A673 (cell line): ENCODE measurements around the gene SOX6. TPM values are rescaled to one million over a fixed set of nuclear protein-coding genes. Genes with fewer than 3 reads are reported as not detected.

Experiments
- BruUV-seq: library from RNA; stranded (reverse); fragments of 400-500 nt; replicated peaks from 2 replicates; lab custom pipeline; 2021; lab: Mats Ljungman, UMichigan
- CTCF ChIA-PET: fragments of 300-600 bp; sonication (Branson Sonifier 250); formaldehyde crosslinking; loops from one replicate; lab custom pipeline; 2022; ENCODE audit warnings: antibody characterized with exemption; lab: Charles Lee
- POLR2A ChIA-PET: fragments of 300-600 bp; sonication (Branson Sonifier 250); formaldehyde crosslinking; loops from one replicate; lab custom pipeline; 2022; ENCODE audit warnings: antibody characterized with exemption; ENCODE audit not compliant: low non-redundant PET; lab: Charles Lee
- DNase-seq: peaks from one replicate; pipeline ENCODE4 v3.0.0-alpha.2; 2015; ENCODE audit warnings: low spot score
- H3K27ac ChIP-seq: fragments of 200-600 bp; sonication (generic); 2 replicates; pipeline ENCODE4 v1.5.1; 2016; ENCODE audit warnings: mixed run types, low read depth, mild to moderate bottlenecking, mixed read lengths, antibody characterized with exemption, low read length; ENCODE audit not compliant: poor library complexity, severe bottlenecking
- H3K27me3 ChIP-seq: fragments of 200-600 bp; sonication (generic); replicated peaks from 2 replicates; pipeline ENCODE4 v1.6.1; 2017; ENCODE audit warnings: mixed run types, low read depth, mild to moderate bottlenecking, mixed read lengths, antibody characterized with exemption, low read length; ENCODE audit not compliant: insufficient read depth, poor library complexity
- H3K36me3 ChIP-seq: fragments of 200-600 bp; sonication (generic); 2 replicates; pipeline ENCODE4 v1.6.1; 2016; ENCODE audit warnings: mixed run types, mild to moderate bottlenecking, mixed read lengths, antibody characterized with exemption, low read length; ENCODE audit not compliant: insufficient read depth, poor library complexity, severe bottlenecking
- H3K4me1 ChIP-seq: fragments of 200-600 bp; sonication (generic); 2 replicates; pipeline ENCODE4 v1.6.1; 2017; ENCODE audit warnings: mixed run types, mild to moderate bottlenecking, mixed read lengths, antibody characterized with exemption, low read length; ENCODE audit not compliant: insufficient read depth, poor library complexity, severe bottlenecking
- H3K4me3 ChIP-seq: fragments of 200-600 bp; sonication (generic); 2 replicates; pipeline ENCODE4 v1.5.1; 2016; ENCODE audit warnings: low read depth, mixed run types, mild to moderate bottlenecking, mixed read lengths, low read length; ENCODE audit not compliant: poor library complexity, severe bottlenecking
- H3K9me3 ChIP-seq: fragments of 200-600 bp; sonication (generic); 2 replicates; pipeline ENCODE4 v1.6.1; 2016; ENCODE audit warnings: mixed run types, low read depth, mild to moderate bottlenecking, mixed read lengths, antibody characterized with exemption, low read length; ENCODE audit not compliant: poor library complexity, severe bottlenecking
- EZH2 ChIP-seq: fragments of 200-600 bp; sonication (generic); IDR thresholded peaks from 2 replicates; pipeline ENCODE4 v1.6.1; 2017; ENCODE audit warnings: borderline replicate concordance, low read depth, mild to moderate bottlenecking, mixed read lengths, antibody characterized with exemption, low read length; ENCODE audit not compliant: poor library complexity, severe bottlenecking
- intact Hi-C: fragments of 100-400 bp; cut with micrococcal nuclease; formaldehyde crosslinking; loops from one replicate; pipeline ENCODE4 v1.10.0; 2022; ENCODE audit not compliant: unreplicated experiment
- total RNA-seq: library from RNA; stranded (reverse); gene quantifications from 2 replicates; pipeline ENCODE4 v1.2.3, GENCODE V29; 2021
- TF ChIP-seq, protein P1 (sequence below): fragments of 300-800, 200-600 bp; sonication (generic); conservative IDR thresholded peaks from 2 replicates; pipeline ENCODE4 v1.5.1; 2017; ENCODE audit warnings: low read depth, mild to moderate bottlenecking, antibody characterized with exemption, low read length, moderate library complexity, mixed read lengths

The SOX6 gene
- total RNA-seq, 1 experiment from 2014 or later, result 27.5 TPM

DNA sequence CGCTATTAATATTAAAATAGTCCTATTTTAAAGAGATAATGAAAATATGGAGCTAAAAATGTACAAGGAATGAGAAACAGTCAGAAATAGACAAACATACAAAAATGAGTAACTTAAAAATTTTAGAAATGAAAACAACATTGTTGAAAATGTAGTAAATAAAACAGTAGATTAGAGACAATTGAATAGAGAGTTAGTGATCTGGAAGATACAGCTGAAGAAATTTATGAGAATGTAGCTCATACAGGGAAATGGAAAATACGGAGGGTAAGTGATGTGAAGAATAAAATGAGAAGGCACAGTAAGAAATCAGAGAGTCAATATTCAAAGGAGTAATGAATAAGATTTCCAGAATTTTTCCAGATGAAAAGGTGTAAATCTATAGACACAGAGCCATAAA lies 424.8 kb downstream of the SOX6 start:
- Histone ChIP-seq H3K4me3 (no peak overlapping the region), H3K9me3 (no peaks in the 10 kb centered on the region), H3K27ac (no peak overlapping the region), H3K27me3 (no peaks in the 10 kb centered on the region), H3K4me1 (no peaks in the 10 kb centered on the region), H3K36me3 (no peaks in the 10 kb centered on the region)
- no peak for DNase-seq
- no TSS peak for BruUV-seq
- TF ChIP-seq, protein P1, sequence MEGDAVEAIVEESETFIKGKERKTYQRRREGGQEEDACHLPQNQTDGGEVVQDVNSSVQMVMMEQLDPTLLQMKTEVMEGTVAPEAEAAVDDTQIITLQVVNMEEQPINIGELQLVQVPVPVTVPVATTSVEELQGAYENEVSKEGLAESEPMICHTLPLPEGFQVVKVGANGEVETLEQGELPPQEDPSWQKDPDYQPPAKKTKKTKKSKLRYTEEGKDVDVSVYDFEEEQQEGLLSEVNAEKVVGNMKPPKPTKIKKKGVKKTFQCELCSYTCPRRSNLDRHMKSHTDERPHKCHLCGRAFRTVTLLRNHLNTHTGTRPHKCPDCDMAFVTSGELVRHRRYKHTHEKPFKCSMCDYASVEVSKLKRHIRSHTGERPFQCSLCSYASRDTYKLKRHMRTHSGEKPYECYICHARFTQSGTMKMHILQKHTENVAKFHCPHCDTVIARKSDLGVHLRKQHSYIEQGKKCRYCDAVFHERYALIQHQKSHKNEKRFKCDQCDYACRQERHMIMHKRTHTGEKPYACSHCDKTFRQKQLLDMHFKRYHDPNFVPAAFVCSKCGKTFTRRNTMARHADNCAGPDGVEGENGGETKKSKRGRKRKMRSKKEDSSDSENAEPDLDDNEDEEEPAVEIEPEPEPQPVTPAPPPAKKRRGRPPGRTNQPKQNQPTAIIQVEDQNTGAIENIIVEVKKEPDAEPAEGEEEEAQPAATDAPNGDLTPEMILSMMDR, result no peak
- TF ChIP-seq EZH2, result no peak
- ChIA-PET CTCF (no interaction called here), POLR2A (no interaction called here)
- intact Hi-C loops, result no loop called here

DNA sequence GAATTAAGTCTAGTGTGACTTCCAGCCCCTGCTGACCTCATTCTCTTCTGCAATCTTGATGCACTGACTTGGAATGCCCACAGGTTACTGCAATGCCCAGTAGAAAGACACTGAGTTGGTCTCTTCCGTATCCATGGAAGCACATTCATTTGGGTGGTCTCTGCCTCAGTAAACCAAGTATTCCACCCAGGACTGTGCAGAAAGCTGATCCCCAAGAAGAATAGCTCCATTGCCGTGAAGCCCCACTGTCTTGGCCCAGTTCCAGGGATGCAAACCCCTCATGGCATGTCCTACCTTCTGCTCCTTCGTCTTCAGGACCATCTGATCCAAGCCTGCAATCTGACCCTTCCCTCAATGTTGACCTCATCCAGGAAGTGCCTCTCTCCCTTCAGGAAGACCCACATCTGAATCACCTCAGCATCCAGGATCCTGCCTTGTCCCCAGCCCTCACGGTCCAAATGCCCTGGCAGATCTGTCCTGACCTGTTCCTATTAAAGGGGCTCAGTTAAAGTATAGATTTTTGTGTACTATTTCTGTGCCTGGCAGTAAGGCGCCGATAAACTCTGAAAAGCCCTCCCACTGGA lies 425.8 kb downstream of the SOX6 start:
- TF ChIP-seq, protein P1, result no peak
- no peak for TF ChIP-seq EZH2
- H3K9me3 ChIP-seq, result no peaks in the 10 kb centered on the region
- no peaks in the 10 kb centered on the region for H3K4me1 ChIP-seq
- ChIA-PET POLR2A (no interaction called here), CTCF (no interaction called here)
- BruUV-seq, result no TSS peak
- H3K4me3 ChIP-seq, result no peak overlapping the region
- H3K36me3 ChIP-seq, result no peaks in the 10 kb centered on the region
- DNase-seq, result no peak
- no peak overlapping the region for H3K27ac ChIP-seq
- H3K27me3 ChIP-seq, result no peaks in the 10 kb centered on the region
- intact Hi-C loops, result no loop called here

DNA sequence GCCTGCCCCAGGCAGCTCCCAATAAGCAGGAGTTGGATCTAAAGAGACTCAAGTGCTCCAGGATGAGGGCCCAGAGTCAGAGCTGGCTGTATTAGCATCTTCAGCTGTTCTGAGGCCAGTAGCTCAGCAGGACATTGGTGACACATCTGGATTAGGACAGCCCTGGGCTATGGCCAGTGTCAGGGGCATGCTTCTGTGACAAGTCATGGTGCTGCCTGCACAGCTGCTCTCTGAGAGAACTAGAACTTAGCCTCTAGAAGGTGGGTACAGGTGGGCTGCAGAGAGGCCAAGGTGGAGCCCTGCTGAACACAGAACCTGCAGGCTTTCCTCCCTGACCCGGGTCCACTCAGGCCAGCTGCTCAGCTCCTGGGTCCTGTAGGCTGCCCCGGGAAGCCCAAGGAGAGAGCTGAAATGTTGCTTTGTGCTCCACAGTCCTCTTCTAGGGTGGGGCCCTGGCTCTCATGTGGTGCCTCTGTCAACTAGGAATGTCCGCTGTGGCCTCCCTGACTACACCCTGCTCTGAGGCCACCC lies 426.9 kb downstream of the SOX6 start:
- ChIA-PET POLR2A (no interaction called here), CTCF (no interaction called here)
- Histone ChIP-seq H3K4me3 (no peak overlapping the region), H3K4me1 (no peaks in the 10 kb centered on the region), H3K27ac (no peak overlapping the region), H3K27me3 (no peaks in the 10 kb centered on the region), H3K9me3 (no peaks in the 10 kb centered on the region), H3K36me3 (no peaks in the 10 kb centered on the region)
- intact Hi-C loops, result no loop called here
- DNase-seq, result no peak
- TF ChIP-seq EZH2, result no peak
- TF ChIP-seq, protein P1, result no peak
- BruUV-seq, result no TSS peak
